Endothelial cell of coronary artery (primary cell): ENCODE data around the gene ACTL7B. TPM values are rescaled to one million over a fixed set of nuclear protein-coding genes. Genes with fewer than 3 reads are reported as not detected.

Experiments used
- total RNA-seq: library from RNA; depleted of rRNA; stranded (reverse); fragments of >200 nt; gene quantifications from 2 replicates; pipeline ENCODE4 v1.2.3, GENCODE V29; 2014

ACTL7B gene, protein sequence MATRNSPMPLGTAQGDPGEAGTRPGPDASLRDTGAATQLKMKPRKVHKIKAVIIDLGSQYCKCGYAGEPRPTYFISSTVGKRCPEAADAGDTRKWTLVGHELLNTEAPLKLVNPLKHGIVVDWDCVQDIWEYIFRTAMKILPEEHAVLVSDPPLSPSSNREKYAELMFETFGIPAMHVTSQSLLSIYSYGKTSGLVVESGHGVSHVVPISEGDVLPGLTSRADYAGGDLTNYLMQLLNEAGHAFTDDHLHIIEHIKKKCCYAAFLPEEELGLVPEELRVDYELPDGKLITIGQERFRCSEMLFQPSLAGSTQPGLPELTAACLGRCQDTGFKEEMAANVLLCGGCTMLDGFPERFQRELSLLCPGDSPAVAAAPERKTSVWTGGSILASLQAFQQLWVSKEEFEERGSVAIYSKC
- under 0.01 and 0.09 TPM in 2 replicates for total RNA-seq

DNA sequence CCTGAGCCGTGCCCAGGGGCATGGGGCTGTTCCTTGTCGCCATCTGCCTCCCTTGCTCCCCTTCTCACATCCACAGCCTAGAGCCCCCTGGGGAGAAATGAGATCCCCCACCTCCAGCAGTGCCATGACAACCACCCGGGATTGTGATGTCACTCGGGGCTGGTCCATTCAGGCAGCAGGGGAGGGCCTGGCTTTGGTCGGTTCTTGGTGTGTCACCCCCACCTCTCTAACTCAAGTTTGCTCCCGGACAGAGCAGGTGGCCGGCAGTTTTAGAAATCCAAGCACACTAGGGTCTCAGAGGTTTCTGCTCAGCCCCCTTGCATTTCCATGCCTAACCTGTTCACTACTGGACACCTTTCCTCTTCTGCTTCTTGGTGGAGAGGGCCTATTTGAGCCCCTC lies at the start of gene ACTL7B:
TSS of gene ACTL7B (minus strand) at position 99 of the 400 bp plus-strand sequence. CDS start at position 43, 56 bp downstream.

DNA sequence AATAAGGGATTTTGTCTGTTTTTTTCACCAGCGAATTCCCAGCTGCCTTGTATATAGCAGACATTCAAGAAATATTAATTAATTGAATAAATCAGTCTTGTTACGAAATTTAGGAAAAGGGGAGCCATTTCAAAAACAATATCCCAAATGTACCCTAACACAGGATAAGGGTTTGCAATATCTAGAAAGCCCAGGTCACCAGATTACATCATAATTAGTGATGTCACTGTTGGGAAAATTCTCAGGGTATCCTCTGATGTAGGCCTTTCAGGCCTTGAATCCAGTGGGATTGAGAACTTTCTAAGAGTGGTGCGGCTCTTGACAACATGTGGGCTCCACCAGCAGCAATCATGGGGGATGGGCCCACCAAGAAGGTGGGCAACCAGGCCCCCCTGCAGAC lies 6.2 kb upstream of the ACTL7B start, which contains the start of gene ACTL7A:
TSS of gene ACTL7A (plus strand) at position 270 of the 400 bp plus-strand sequence. CDS start at position 327, 57 bp downstream.

Other genes starting within 250 kb of the ACTL7B start
- not detected in 2 replicates for gene ACTL7A, start 6.3 kb upstream of the ACTL7B start, total RNA-seq
- 28.8 and 34.8 TPM in 2 replicates for gene ELP1, start 78.1 kb upstream of the ACTL7B start, total RNA-seq
- 3.5 and 4.9 TPM in 2 replicates for gene ABITRAM, start 78.4 kb upstream of the ACTL7B start, total RNA-seq
- 103 and 110 TPM in 2 replicates for gene CTNNAL1, start 157.5 kb upstream of the ACTL7B start, total RNA-seq